GM12878 (cell line): ENCODE data around the gene SNX10. TPM values are rescaled to one million over a fixed set of nuclear protein-coding genes. Genes with fewer than 3 reads are reported as not detected.

Experiments
- ATAC-seq: fragments of 200-7000 bp; cut with Tn5 transposase; 3 replicates; pipeline ENCODE4 v1.9.1; 2020; ENCODE audit warnings: mild to moderate bottlenecking, moderate library complexity
- BruUV-seq: library from RNA; stranded (reverse); fragments of 400-500 nt; replicated peaks from 2 replicates; lab custom pipeline; 2021; lab: Mats Ljungman, UMichigan
- CTCF ChIA-PET: fragments of 300-600 bp; sonication (Branson Sonifier 250); formaldehyde crosslinking; extraction: SDS; loops from one replicate; lab custom pipeline; 2021; ENCODE audit warnings: inconsistent platforms; lab: Yijun Ruan, JAX
- POLR2A ChIA-PET: fragments of 350-600 bp; formaldehyde crosslinking; extraction: SDS; loops from one replicate; lab custom pipeline; 2021; ENCODE audit warnings: inconsistent platforms; lab: Charles Lee
- RAD21 ChIA-PET: fragments of 300-600 bp; sonication (Branson Sonifier 250); formaldehyde crosslinking; loops from one replicate; lab custom pipeline; 2023; ENCODE audit warnings: antibody characterized with exemption; ENCODE audit not compliant: unreplicated experiment; lab: Charles Lee
- SMC1A ChIA-PET: fragments of 300-600 bp; sonication (Branson Sonifier 250); formaldehyde crosslinking; loops from one replicate; lab custom pipeline; 2023; ENCODE audit not compliant: unreplicated experiment, uncharacterized antibody; lab: Charles Lee
- DNase-seq: peaks from one replicate; pipeline ENCODE4 v3.0.0-alpha.2; 2011; ENCODE audit warnings: low read depth, low spot score
- FAIRE-seq: peaks from 3 replicates; lab custom pipeline; 2011; peaks lifted over from hg19 to GRCh38; lab: Jason Lieb, UNC
- H2AFZ ChIP-seq: 2 replicates; pipeline ENCODE4 v1.6.0; 2011; ENCODE audit warnings: low read depth, low read length, control low read depth; ENCODE audit not compliant: control insufficient read depth
- H3K27ac ChIP-seq: 2 replicates; pipeline ENCODE4 v1.5.1; 2011; ENCODE audit warnings: control low read depth; ENCODE audit not compliant: control insufficient read depth, insufficient read depth
- H3K27me3 ChIP-seq, 2 experiments: replicated peaks in 1 of 2; 2 replicates each; pipeline versions ENCODE4 v1.6.0 to v1.6.1; 2011; ENCODE audit warnings: low read length in 1 of 2; ENCODE audit not compliant: control insufficient read depth in 2 of 2, insufficient read depth in 2 of 2
- H3K36me3 ChIP-seq, 2 experiments: 2 replicates each; pipeline ENCODE4 v1.5.1; 2011; ENCODE audit warnings: low read length in 1 of 2; ENCODE audit not compliant: control insufficient read depth in 2 of 2, insufficient read depth in 2 of 2
- H3K4me1 ChIP-seq: 2 replicates; pipeline ENCODE4 v1.6.1; 2011; ENCODE audit warnings: mild to moderate bottlenecking, low read length, moderate library complexity, mixed read lengths; ENCODE audit not compliant: control insufficient read depth, insufficient read depth
- H3K4me2 ChIP-seq: 2 replicates; pipeline ENCODE4 v1.6.0; 2011; ENCODE audit warnings: control low read depth; ENCODE audit not compliant: control insufficient read depth, insufficient read depth
- H3K4me3 ChIP-seq: fragments of 200-600 bp; sonication (generic); 2 replicates; pipeline ENCODE4 v1.5.1; 2016
- H3K79me2 ChIP-seq: 2 replicates; pipeline ENCODE4 v1.6.0; 2011; ENCODE audit warnings: low read length; ENCODE audit not compliant: control insufficient read depth, insufficient read depth
- H3K9ac ChIP-seq: 2 replicates; pipeline ENCODE4 v1.8.0; 2011; ENCODE audit warnings: low read length, control low read depth, mixed read lengths; ENCODE audit not compliant: control insufficient read depth, insufficient read depth
- H3K9me3 ChIP-seq: replicated peaks from 3 replicates; pipeline ENCODE4 v1.5.1; 2011; ENCODE audit warnings: mild to moderate bottlenecking, low read length; ENCODE audit not compliant: control insufficient read depth, insufficient read depth
- H4K20me1 ChIP-seq: 2 replicates; pipeline ENCODE4 v1.6.0; 2011; ENCODE audit not compliant: control insufficient read depth, insufficient read depth
- ATF3 ChIP-seq: IDR thresholded peaks from 2 replicates; pipeline ENCODE4 v1.6.1; 2011; ENCODE audit warnings: low read depth, mild to moderate bottlenecking, low read length, moderate library complexity, borderline replicate concordance; ENCODE audit errors: extremely low read depth
- BACH1 ChIP-seq: fragments of 450-650 bp; IDR thresholded peaks from 2 replicates; pipeline ENCODE4 v1.6.1; 2017; ENCODE audit warnings: mild to moderate bottlenecking, borderline replicate concordance
- BCLAF1 ChIP-seq: fragments of 450-650 bp; IDR thresholded peaks from 2 replicates; pipeline ENCODE4 v1.6.1; 2017; ENCODE audit warnings: antibody characterized with exemption, mild to moderate bottlenecking, moderate library complexity
- GATAD2B ChIP-seq: fragments of 450-650 bp; conservative IDR thresholded peaks from 2 replicates; pipeline ENCODE4 v1.6.1; 2017; ENCODE audit warnings: low read depth, mild to moderate bottlenecking, moderate library complexity
- JUND ChIP-seq: IDR thresholded peaks from 2 replicates; pipeline ENCODE4 v1.6.1; 2012; ENCODE audit warnings: low read depth, mild to moderate bottlenecking, low read length, improper control_type of control experiment, moderate library complexity
- NFXL1 ChIP-seq: fragments of 450-650 bp; IDR thresholded peaks from 2 replicates; pipeline ENCODE4 v1.6.1; 2017; ENCODE audit warnings: antibody characterized with exemption, mild to moderate bottlenecking, borderline replicate concordance
- NKRF ChIP-seq: fragments of 450-650 bp; conservative IDR thresholded peaks from 2 replicates; pipeline ENCODE4 v1.6.1; 2017; ENCODE audit warnings: mild to moderate bottlenecking, moderate library complexity
- WGBS: methylation state at CpG from one replicate; pipeline ENCODE4 v1.1.6; 2016; ENCODE audit warnings: low lambda C conversion rate; ENCODE audit not compliant: insufficient replicate concordance, insufficient coverage; ENCODE audit errors: missing lambda C conversion rate; 5-methylcytosine and 5-hydroxymethylcytosine counted together
- in situ Hi-C: fragments of 300-500 bp; cut with MboI; formaldehyde crosslinking; loops from 9 replicates; pipeline ENCODE4 v1.14.3; 2018; ENCODE audit warnings: mixed read lengths
- intact Hi-C: fragments of 100-400 bp; cut with micrococcal nuclease; formaldehyde crosslinking; loops from one replicate; pipeline ENCODE4 v1.14.2; 2022; ENCODE audit not compliant: unreplicated experiment
- polyA plus RNA-seq, 11 experiments: library from polyadenylated mRNA; depleted of rRNA in 4 of 11; unstranded in 6 of 11; stranded (reverse) in 5 of 11; fragments of >200 nt; fragmentation: Nextera tagmentation in 4 of 11; fragmentation: Illumina TruSeq in 1 of 11; extraction: Ambion mirVana in 4 of 11; extraction: Trizol in 1 of 11; gene quantifications; 1 replicate in 1 of 11; 2 replicates in 10 of 11; pipeline versions ENCODE4 v1.2.1 to v1.2.3, GENCODE V29; 2011 to 2016; ENCODE audit warnings: inconsistent platforms in 2 of 11, missing spikeins in 2 of 11, low read depth in 1 of 11
- total RNA-seq, 4 experiments: library from RNA; depleted of rRNA in 3 of 4; stranded (reverse); fragments of >200 nt in 3 of 4; fragmentation: Illumina TruSeq in 1 of 4; extraction: Trizol in 1 of 4; gene quantifications; 2 replicates each; pipeline versions ENCODE4 v1.2.1 to v1.2.3, GENCODE V29; 2013 to 2021

Gene SNX10
- total and polyA plus RNA-seq, 10 of the 15 experiments (the other 5 are each of a cell fraction or from before 2014, with no cell fraction given), result 22.0 to 56.2 (median 30.1) TPM

- TF ChIP-seq NKRF, result peak; percentile 66; the same call in 1 of the 2 replicates
Measured at GRCh38 chr7:26291699-26292538, at the start of gene SNX10 (continued).

- WGBS, result 72% methylated on average over 13 of the region's 13 CpGs
Measured at GRCh38 chr7:26245150-26245549, 46.5 kb upstream of the SNX10 start.

More at GRCh38 chr7:26245150-26245549, 46.5 kb upstream of the SNX10 start:
- DNase-seq (no peak), ATAC-seq (no peak), FAIRE-seq (no peak)
- intact Hi-C loops, result no loop called here
- no peak overlapping the region for H3K9ac ChIP-seq
- BruUV-seq, result no TSS peak
- peaks cover 2 to 3% of the 10 kb centered on the region in 2 experiments; a peak in 2 of 4 replicates for H3K27me3 ChIP-seq
- ChIA-PET POLR2A (no interaction called here), SMC1A (no interaction called here), RAD21 (no interaction called here), CTCF (no interaction called here)
- no peaks in the 10 kb centered on the region for H4K20me1 ChIP-seq
- no peaks in the 10 kb centered on the region for H3K4me1 ChIP-seq
- no peak overlapping the region for H3K27ac ChIP-seq
- no peaks in the 10 kb centered on the region for H3K79me2 ChIP-seq
- TF ChIP-seq JUND (no peak), ATF3 (no peak), GATAD2B (no peak), NFXL1 (no peak), BACH1 (no peak), BCLAF1 (no peak)
- no peaks in the 10 kb centered on the region for H3K9me3 ChIP-seq
- no peaks in the 10 kb centered on the region for H3K36me3 ChIP-seq
- H3K4me3 ChIP-seq, result no peak overlapping the region
- H3K4me2 ChIP-seq, result no peak overlapping the region
- in situ Hi-C loops, result no loop called here
- H2AFZ ChIP-seq, result no peak overlapping the region
